ENCODE measurements around the gene SH3PXD2A.
"Not testable (repeated sequence)": the region's sequence is repeated elsewhere in the genome, so short reads cannot be mapped to it uniquely, and the experiment has no call there.

The SH3PXD2A gene

GRCh38 chr10:103814626-103815370, 40.6 kb downstream of the SH3PXD2A start:
- no peak overlapping the region for H3K4me3 ChIP-seq (ENCODE audit: low read depth, low read length)
- no peak for TF ChIP-seq CTCF (IDR thresholded peaks at IDR 0.05; ENCODE audit: control insufficient read depth, extremely low read depth, insufficient read depth)
- DNase-seq (ENCODE audit: low read depth), result no peak

- no peak for DNase-seq (ENCODE audit: low read depth)
- H3K4me3 ChIP-seq (ENCODE audit: low read depth, low read length), result no peak overlapping the region
- no peak for TF ChIP-seq CTCF (IDR thresholded peaks at IDR 0.05; ENCODE audit: control insufficient read depth, extremely low read depth, insufficient read depth)
Measured at GRCh38 chr10:103814105-103814504, 41.3 kb downstream of the SH3PXD2A start.

- H3K4me3 ChIP-seq (ENCODE audit: low read depth, low read length); DNase-seq (ENCODE audit: low read depth): not testable (repeated sequence)
Measured at GRCh38 chr10:103813312-103813711, 42.1 kb downstream of the SH3PXD2A start.

- H3K4me3 ChIP-seq (ENCODE audit: low read depth, low read length), result no peak overlapping the region
- DNase-seq (ENCODE audit: low read depth), result no peak
- no peak for TF ChIP-seq CTCF (IDR thresholded peaks at IDR 0.05; ENCODE audit: control insufficient read depth, extremely low read depth, insufficient read depth)
Measured at GRCh38 chr10:103812432-103812831, 42.9 kb downstream of the SH3PXD2A start.

- TF ChIP-seq CTCF (IDR thresholded peaks at IDR 0.05; ENCODE audit: control insufficient read depth, extremely low read depth, insufficient read depth), result no peak
Measured at GRCh38 chr10:103812004-103812403, 43.4 kb downstream of the SH3PXD2A start.

GRCh38 chr10:103811463-103811862, 43.9 kb downstream of the SH3PXD2A start:
- DNase-seq (ENCODE audit: low read depth), result no peak
- no peak for TF ChIP-seq CTCF (IDR thresholded peaks at IDR 0.05; ENCODE audit: control insufficient read depth, extremely low read depth, insufficient read depth)
- no peak overlapping the region for H3K4me3 ChIP-seq (ENCODE audit: low read depth, low read length)

More at GRCh38 chr10:103812004-103812403, 43.4 kb downstream of the SH3PXD2A start:
- no peak for DNase-seq (ENCODE audit: low read depth)
- H3K4me3 ChIP-seq (ENCODE audit: low read depth, low read length), result no peak overlapping the region

- DNase-seq (ENCODE audit: low read depth), result peak; percentile 58
- TF ChIP-seq CTCF (IDR thresholded peaks at IDR 0.05; ENCODE audit: control insufficient read depth, extremely low read depth, insufficient read depth), result no peak
- no peak overlapping the region for H3K4me3 ChIP-seq (ENCODE audit: low read depth, low read length)
Measured at GRCh38 chr10:103808780-103809179, 46.6 kb downstream of the SH3PXD2A start.

Measured in LNCaP clone FGC (cell line).